ENCODE data around the gene FYB1. TPM values are rescaled to one million over a fixed set of nuclear protein-coding genes. Genes with fewer than 3 reads are reported as not detected.

FYB1 gene
- total RNA-seq, 4 donors from 2014 or later: 1.5 to 5.0 (median 2.7) TPM

GRCh38 chr5:39218482-39219402 is 621 bp downstream of the FYB1 start:
- 42 to 60% methylated on average over 8 of the region's 8 CpGs for WGBS, 2 donors
- no peak overlapping the region for H3K4me3 ChIP-seq (ENCODE audit: low read depth, poor library complexity, severe bottlenecking)
- DNase-seq (ENCODE audit: low spot score in 2 of 2): peak in 1 of 2 donors; percentile 62
- TF ChIP-seq CTCF (IDR thresholded peaks at IDR 0.05) (no peak), POLR2A (IDR thresholded peaks at IDR 0.05) (no peak)
- intact Hi-C loops (cut with DNase I; ENCODE audit: low total_unique reads): no loop called here

- no peak overlapping the region for H3K4me3 ChIP-seq (ENCODE audit: low read depth, poor library complexity, severe bottlenecking)
- peak; percentile 75 to 92 for DNase-seq (ENCODE audit: low spot score in 2 of 2)
- intact Hi-C loops (cut with DNase I; ENCODE audit: low total_unique reads): no loop called here
- 57 to 60% methylated on average over 16 of the region's 16 CpGs for WGBS, 2 donors
- TF ChIP-seq CTCF (IDR thresholded peaks at IDR 0.05): peak in 1 of 3 donors; percentile 86
- no peak for TF ChIP-seq POLR2A (IDR thresholded peaks at IDR 0.05)
Observed at GRCh38 chr5:39217365-39218281, 1.7 kb downstream of the FYB1 start.

- TF ChIP-seq POLR2A (IDR thresholded peaks at IDR 0.05) (no peak), CTCF (IDR thresholded peaks at IDR 0.05) (no peak)
- no peak for DNase-seq (ENCODE audit: low spot score in 2 of 2)
- H3K4me3 ChIP-seq (ENCODE audit: low read depth, poor library complexity, severe bottlenecking): no peak overlapping the region
- intact Hi-C loops (cut with DNase I; ENCODE audit: low total_unique reads): no loop called here
- 82 to 90% methylated on average over 2 of the region's 2 CpGs for WGBS, 2 donors
Observed at GRCh38 chr5:39216631-39217030, 2.7 kb downstream of the FYB1 start.

- intact Hi-C loops (cut with DNase I; ENCODE audit: low total_unique reads): no loop called here
- no peak for DNase-seq (ENCODE audit: low spot score in 2 of 2)
- TF ChIP-seq CTCF (IDR thresholded peaks at IDR 0.05) (no peak), POLR2A (IDR thresholded peaks at IDR 0.05) (no peak)
- 55 to 58% methylated on average over 3 of the region's 3 CpGs for WGBS, 2 donors
- no peak overlapping the region for H3K4me3 ChIP-seq (ENCODE audit: low read depth, poor library complexity, severe bottlenecking)
Observed at GRCh38 chr5:39215857-39216256, 3.5 kb downstream of the FYB1 start.

GRCh38 chr5:39214912-39215709 is 4.3 kb downstream of the FYB1 start:
- DNase-seq (ENCODE audit: low spot score in 2 of 2): no peak
- intact Hi-C loops (cut with DNase I; ENCODE audit: low total_unique reads): no loop called here
- WGBS, 2 donors: 68 to 72% methylated on average over 6 of the region's 6 CpGs
- no peak overlapping the region for H3K4me3 ChIP-seq (ENCODE audit: low read depth, poor library complexity, severe bottlenecking)
- TF ChIP-seq POLR2A (IDR thresholded peaks at IDR 0.05): no peak
- no peak for TF ChIP-seq CTCF (IDR thresholded peaks at IDR 0.05)

Measured in lower leg skin (tissue), 4 donors.